GM18508 (cell line): ENCODE results near the gene EPHB2.

Experiments
- ATAC-seq: cut with Tn5 transposase; IDR thresholded peaks from one replicate; pipeline ENCODE4 v1.9.1; 2021; ENCODE audit warnings: moderate number of reproducible peaks; ENCODE audit not compliant: insufficient read depth, unreplicated experiment

The EPHB2 gene

GRCh38 chr1:22794647-22795365, 84.2 kb downstream of the EPHB2 start:
- no peak for ATAC-seq

GRCh38 chr1:22795366-22795714, 84.7 kb downstream of the EPHB2 start:
- no peak for ATAC-seq

- ATAC-seq = no peak
These were observed 86.0 kb downstream of the EPHB2 start for GRCh38 chr1:22796642-22797041.

GRCh38 chr1:22798083-22798482, 87.4 kb downstream of the EPHB2 start:
- ATAC-seq = no peak

- ATAC-seq = no peak
These were observed 89.3 kb downstream of the EPHB2 start for GRCh38 chr1:22799971-22800370.

- no peak for ATAC-seq
These were observed 90.0 kb downstream of the EPHB2 start for GRCh38 chr1:22800629-22801028.

GRCh38 chr1:22801347-22801746, 90.7 kb downstream of the EPHB2 start:
- no peak for ATAC-seq

GRCh38 chr1:22801761-22802160, 91.1 kb downstream of the EPHB2 start:
- ATAC-seq = no peak

- no peak for ATAC-seq
These were observed 93.2 kb downstream of the EPHB2 start for GRCh38 chr1:22803833-22804232.

GRCh38 chr1:22804406-22804805, 93.8 kb downstream of the EPHB2 start:
- no peak for ATAC-seq

- no peak for ATAC-seq
These were observed 94.5 kb downstream of the EPHB2 start for GRCh38 chr1:22804969-22805671.

- ATAC-seq = no peak
These were observed 95.0 kb downstream of the EPHB2 start for GRCh38 chr1:22805672-22806038.

- ATAC-seq = no peak
These were observed 95.9 kb downstream of the EPHB2 start for GRCh38 chr1:22806584-22806983.

GRCh38 chr1:22807340-22807739, 96.7 kb downstream of the EPHB2 start:
- no peak for ATAC-seq

GRCh38 chr1:22808186-22808675, 97.6 kb downstream of the EPHB2 start:
- ATAC-seq = no peak

GRCh38 chr1:22808676-22809483, 98.2 kb downstream of the EPHB2 start:
- no peak for ATAC-seq

GRCh38 chr1:22809783-22810182, 99.1 kb downstream of the EPHB2 start:
- ATAC-seq = no peak

GRCh38 chr1:22810378-22810777, 99.7 kb downstream of the EPHB2 start:
- no peak for ATAC-seq

- ATAC-seq = no peak
These were observed 101.6 kb downstream of the EPHB2 start for GRCh38 chr1:22812092-22812880.
